OCI-LY1 (cell line): ENCODE data around the gene NAT14.

ENCODE experiments used
- H2AFZ ChIP-seq: fragments of 200-600 bp; sonication (generic), shearing (Covaris generic); 2 replicates; pipeline ENCODE4 v1.6.0; 2014; ENCODE audit warnings: antibody characterized with exemption, mild to moderate bottlenecking, low read length
- H3F3A ChIP-seq: fragments of 200-600 bp; sonication (generic), shearing (Covaris generic); 2 replicates; pipeline ENCODE4 v1.6.0; 2014; ENCODE audit warnings: mild to moderate bottlenecking, antibody characterized with exemption, low read length, moderate library complexity; ENCODE audit not compliant: insufficient read depth
- H3K27ac ChIP-seq: fragments of 200-600 bp; sonication (generic); 2 replicates; pipeline ENCODE4 v1.5.1; 2014; ENCODE audit warnings: low read length, mixed run types, mild to moderate bottlenecking, low read depth; ENCODE audit not compliant: poor library complexity, severe bottlenecking
- H3K27me3 ChIP-seq: fragments of 200-600 bp; sonication (generic); 2 replicates; pipeline ENCODE4 v1.6.0; 2014; ENCODE audit warnings: antibody characterized with exemption, mild to moderate bottlenecking, low read length, moderate library complexity; ENCODE audit not compliant: insufficient read depth
- H3K36me3 ChIP-seq: fragments of 200-600 bp; sonication (generic); 2 replicates; pipeline ENCODE4 v1.6.1; 2014; ENCODE audit warnings: mild to moderate bottlenecking, antibody characterized with exemption, low read length, moderate library complexity, mixed read lengths; ENCODE audit not compliant: insufficient read depth
- H3K4me1 ChIP-seq: fragments of 200-600 bp; sonication (generic); 2 replicates; pipeline ENCODE4 v1.5.1; 2014; ENCODE audit warnings: mild to moderate bottlenecking, low read length, moderate library complexity; ENCODE audit not compliant: insufficient read depth, severe bottlenecking
- H3K4me2 ChIP-seq: fragments of 200-600 bp; sonication (generic), shearing (Covaris generic); 2 replicates; pipeline ENCODE4 v1.6.1; 2014; ENCODE audit warnings: low read length
- H3K4me3 ChIP-seq: fragments of 200-600 bp; sonication (generic); 2 replicates; pipeline ENCODE4 v1.5.1; 2014; ENCODE audit warnings: low read length, low read depth, mild to moderate bottlenecking, mixed read lengths; ENCODE audit not compliant: poor library complexity, severe bottlenecking
- H3K79me2 ChIP-seq: fragments of 200-600 bp; shearing (Covaris generic); 2 replicates; pipeline ENCODE4 v1.6.1; 2016; ENCODE audit warnings: mixed run types, low read length, mixed read lengths; ENCODE audit not compliant: insufficient read depth
- H3K9ac ChIP-seq: fragments of 200-600 bp; sonication (generic), shearing (Covaris generic); 2 replicates; pipeline ENCODE4 v1.6.1; 2014; ENCODE audit warnings: mild to moderate bottlenecking, low read length, mixed read lengths
- H3K9me2 ChIP-seq: fragments of 200-600 bp; sonication (generic), shearing (Covaris generic); 2 replicates; pipeline ENCODE4 v1.6.1; 2014; ENCODE audit warnings: low read depth, mild to moderate bottlenecking, low read length, mixed read lengths
- H3K9me3 ChIP-seq: fragments of 200-600 bp; shearing (Covaris generic); 2 replicates; pipeline ENCODE4 v1.6.1; 2014; ENCODE audit warnings: low read length, mixed read lengths
- H4K20me1 ChIP-seq: fragments of 200-600 bp; sonication (generic), shearing (Covaris generic); 2 replicates; pipeline ENCODE4 v1.6.0; 2016; ENCODE audit warnings: mild to moderate bottlenecking, low read length; ENCODE audit not compliant: insufficient read depth
- EZH2 ChIP-seq: fragments of 200-600 bp; sonication (generic), shearing (Covaris generic); IDR thresholded peaks from 2 replicates; pipeline ENCODE4 v1.8.0; 2017; ENCODE audit warnings: borderline replicate concordance, mixed run types, mild to moderate bottlenecking, antibody characterized with exemption, low read length, moderate library complexity, mixed read lengths
- TF ChIP-seq, protein P1 (sequence below): fragments of 200-600 bp; sonication (generic), shearing (Covaris generic); IDR thresholded peaks from 2 replicates; pipeline ENCODE4 v1.5.1; 2017; ENCODE audit warnings: mild to moderate bottlenecking, antibody characterized with exemption, low read length, moderate library complexity, mixed read lengths

The NAT14 gene

DNA sequence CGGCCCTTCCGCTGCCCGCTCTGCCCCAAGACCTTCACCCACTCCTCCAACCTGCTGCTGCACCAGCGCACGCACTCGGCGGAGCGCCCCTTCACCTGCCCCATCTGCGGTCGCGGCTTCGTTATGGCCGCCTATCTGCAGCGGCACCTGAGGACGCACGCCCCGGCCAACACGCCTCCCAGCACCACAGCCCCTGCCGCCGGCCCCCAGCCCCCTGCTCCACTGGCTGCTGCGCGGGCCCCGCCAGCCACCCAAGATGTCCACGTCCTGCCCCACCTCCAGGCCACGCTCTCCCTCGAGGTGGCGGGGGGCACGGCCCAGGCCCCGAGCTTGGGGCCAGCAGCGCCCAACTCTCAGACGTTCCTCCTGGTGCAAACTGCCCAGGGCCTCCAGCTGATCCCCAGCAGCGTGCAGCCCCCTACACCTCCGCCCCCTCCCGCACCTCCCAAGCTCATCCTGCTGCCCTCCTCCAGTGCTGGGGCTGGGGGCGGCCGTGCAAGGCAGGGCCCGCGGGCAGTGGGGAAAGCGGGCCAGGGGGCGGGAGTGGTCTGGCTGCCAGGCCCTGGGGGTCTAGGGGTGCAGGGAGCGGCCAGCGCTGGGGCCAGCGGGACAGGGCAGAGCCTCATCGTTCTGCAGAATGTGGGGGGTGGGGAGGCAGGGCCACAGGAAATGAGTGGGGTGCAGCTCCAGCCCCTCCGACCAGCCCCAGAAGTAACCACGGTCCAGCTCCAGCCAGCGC is 1.9 kb upstream of the NAT14 start:
- Histone ChIP-seq H3K4me1 (peaks cover 20% of the 10 kb centered on the region), H2AFZ (no peak overlapping the region), H3K9me2 (no peaks in the 10 kb centered on the region), H3K4me2 (no peak overlapping the region), H3K27me3 (no peaks in the 10 kb centered on the region), H3K36me3 (no peaks in the 10 kb centered on the region; the same call in 1 of the 2 replicates), H3K9ac (no peak overlapping the region), H3K27ac (no peak overlapping the region), H3K9me3 (no peaks in the 10 kb centered on the region), H3K4me3 (no peak overlapping the region), H3K79me2 (no peaks in the 10 kb centered on the region), H4K20me1 (no peaks in the 10 kb centered on the region), H3F3A (no peaks in the 10 kb centered on the region)
- TF ChIP-seq EZH2 = no peak
- TF ChIP-seq, protein P1, sequence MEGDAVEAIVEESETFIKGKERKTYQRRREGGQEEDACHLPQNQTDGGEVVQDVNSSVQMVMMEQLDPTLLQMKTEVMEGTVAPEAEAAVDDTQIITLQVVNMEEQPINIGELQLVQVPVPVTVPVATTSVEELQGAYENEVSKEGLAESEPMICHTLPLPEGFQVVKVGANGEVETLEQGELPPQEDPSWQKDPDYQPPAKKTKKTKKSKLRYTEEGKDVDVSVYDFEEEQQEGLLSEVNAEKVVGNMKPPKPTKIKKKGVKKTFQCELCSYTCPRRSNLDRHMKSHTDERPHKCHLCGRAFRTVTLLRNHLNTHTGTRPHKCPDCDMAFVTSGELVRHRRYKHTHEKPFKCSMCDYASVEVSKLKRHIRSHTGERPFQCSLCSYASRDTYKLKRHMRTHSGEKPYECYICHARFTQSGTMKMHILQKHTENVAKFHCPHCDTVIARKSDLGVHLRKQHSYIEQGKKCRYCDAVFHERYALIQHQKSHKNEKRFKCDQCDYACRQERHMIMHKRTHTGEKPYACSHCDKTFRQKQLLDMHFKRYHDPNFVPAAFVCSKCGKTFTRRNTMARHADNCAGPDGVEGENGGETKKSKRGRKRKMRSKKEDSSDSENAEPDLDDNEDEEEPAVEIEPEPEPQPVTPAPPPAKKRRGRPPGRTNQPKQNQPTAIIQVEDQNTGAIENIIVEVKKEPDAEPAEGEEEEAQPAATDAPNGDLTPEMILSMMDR = no peak

DNA sequence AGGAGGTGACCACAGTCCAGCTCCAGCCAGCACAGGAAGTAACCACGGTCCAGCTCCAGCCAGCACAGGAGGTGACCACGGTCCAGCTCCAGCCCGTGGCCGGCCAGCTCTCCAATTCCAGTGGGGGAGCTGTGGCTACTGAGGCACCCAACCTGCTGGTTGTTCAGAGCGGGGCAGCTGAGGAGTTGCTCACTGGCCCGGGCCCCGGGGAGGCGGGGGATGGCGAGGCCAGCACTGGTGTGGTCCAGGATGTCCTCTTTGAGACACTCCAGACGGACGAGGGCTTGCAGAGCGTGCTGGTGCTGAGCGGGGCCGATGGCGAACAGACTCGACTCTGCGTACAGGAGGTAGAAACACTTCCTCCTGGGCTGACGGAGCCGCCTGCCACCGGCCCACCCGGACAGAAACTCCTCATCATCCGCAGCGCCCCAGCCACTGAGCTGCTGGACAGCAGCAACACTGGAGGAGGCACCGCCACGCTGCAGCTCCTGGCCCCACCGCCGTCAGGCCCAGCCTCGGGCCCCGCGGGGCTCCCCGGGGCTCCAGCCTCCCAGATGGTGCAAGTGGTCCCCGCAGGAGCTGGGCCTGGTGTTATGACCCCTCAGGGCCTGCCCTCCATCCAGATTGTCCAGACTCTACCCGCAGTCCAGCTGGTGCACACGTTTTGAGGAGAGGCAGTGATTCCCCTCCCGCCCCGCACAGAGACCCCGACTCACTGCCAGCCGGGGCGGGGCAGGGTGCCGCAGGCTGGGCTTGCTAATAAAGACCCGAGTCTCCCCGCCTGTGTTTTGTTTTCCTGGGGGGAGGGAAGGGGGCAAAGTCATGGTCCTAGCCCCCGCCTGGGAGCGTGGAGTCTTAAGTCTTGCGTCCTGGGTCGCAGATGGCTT is 1.0 kb upstream of the NAT14 start:
- peaks cover 18% of the 10 kb centered on the region for H3K4me1 ChIP-seq
- no peaks in the 10 kb centered on the region for H3F3A ChIP-seq
- peak overlapping the region; percentile 81 for H3K4me2 ChIP-seq
- H3K9me2 ChIP-seq = no peaks in the 10 kb centered on the region
- H3K9ac ChIP-seq = peak overlapping the region; percentile 71; the same call in 1 of the 2 replicates
- no peaks in the 10 kb centered on the region for H3K79me2 ChIP-seq
- no peaks in the 10 kb centered on the region; the same call in 1 of the 2 replicates for H3K36me3 ChIP-seq
- no peaks in the 10 kb centered on the region for H3K27me3 ChIP-seq
- TF ChIP-seq, protein P1 = no peak
- no peak for TF ChIP-seq EZH2
- no peaks in the 10 kb centered on the region for H4K20me1 ChIP-seq
- H3K27ac ChIP-seq = no peak overlapping the region
- H2AFZ ChIP-seq = no peak overlapping the region
- H3K4me3 ChIP-seq = peak overlapping the region; percentile 66
- no peaks in the 10 kb centered on the region for H3K9me3 ChIP-seq

DNA sequence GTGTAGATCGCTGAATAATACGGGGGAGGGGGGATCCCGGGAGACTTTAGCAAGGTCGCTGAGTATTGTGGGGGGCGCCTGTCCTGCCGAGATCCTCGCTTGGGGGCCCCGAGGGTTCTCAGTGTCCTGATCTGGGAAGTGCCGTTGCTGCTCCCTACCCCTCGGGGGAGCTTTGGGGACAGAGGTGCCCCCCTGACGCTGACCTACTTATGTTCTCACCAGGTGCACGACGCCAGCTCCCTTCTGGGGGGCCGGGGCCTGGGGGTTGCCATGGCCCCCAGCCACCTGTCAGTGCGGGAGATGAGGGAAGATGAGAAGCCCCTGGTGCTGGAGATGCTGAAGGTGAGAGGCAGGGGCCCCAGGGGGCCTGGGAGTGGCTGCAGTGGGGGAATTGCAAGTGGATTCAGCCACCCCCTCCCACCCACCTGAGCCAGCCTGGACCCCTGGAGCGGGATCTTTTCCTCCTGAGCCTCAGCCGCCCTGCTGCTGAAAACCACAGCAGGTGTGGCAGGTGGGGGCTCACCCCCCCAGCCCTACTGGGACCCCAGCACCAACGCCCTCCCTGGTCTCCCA is 537 bp downstream of the NAT14 start:
- peaks cover 2% of the 10 kb centered on the region; the same call in 1 of the 2 replicates for H3K27me3 ChIP-seq
- no peak overlapping the region for H3K27ac ChIP-seq
- TF ChIP-seq, protein P1 = no peak
- no peak for TF ChIP-seq EZH2
- no peaks in the 10 kb centered on the region for H3K9me3 ChIP-seq
- H3K4me1 ChIP-seq = peaks cover 18% of the 10 kb centered on the region
- peak overlapping the region; percentile 71 for H3K9ac ChIP-seq
- H4K20me1 ChIP-seq = no peaks in the 10 kb centered on the region
- no peak overlapping the region for H2AFZ ChIP-seq
- H3K9me2 ChIP-seq = no peaks in the 10 kb centered on the region
- peak overlapping the region; percentile 81 for H3K4me2 ChIP-seq
- no peaks in the 10 kb centered on the region for H3F3A ChIP-seq
- H3K79me2 ChIP-seq = no peaks in the 10 kb centered on the region
- no peaks in the 10 kb centered on the region; the same call in 1 of the 2 replicates for H3K36me3 ChIP-seq
- peak overlapping the region; percentile 66 for H3K4me3 ChIP-seq
